Vagina (tissue), 2 donors: Measurements from ENCODE around the gene YPEL1.

Source experiments
- POLR2AphosphoS5 ChIP-seq, 2 donors: sonication (generic); formaldehyde crosslinking; IDR thresholded peaks; one replicate each; pipeline ENCODE4 v1.9.0; 2017; ENCODE audit warnings: antibody characterized with exemption in 2 of 2, mild to moderate bottlenecking in 2 of 2, low read depth in 1 of 2; ENCODE audit not compliant: insufficient read depth in 1 of 2
- TF ChIP-seq, protein P1 (sequence below), 3 experiments: fragments of 450-650 bp in 2 of 3; fragments of 200-600 bp in 1 of 3; sonication (generic) in 1 of 3; IDR thresholded peaks; one replicate each; pipeline ENCODE4 v1.5.1; 2017 to 2019; ENCODE audit warnings: antibody characterized with exemption in 3 of 3, mild to moderate bottlenecking in 2 of 3, moderate library complexity in 2 of 3

- TF ChIP-seq, protein P1, sequence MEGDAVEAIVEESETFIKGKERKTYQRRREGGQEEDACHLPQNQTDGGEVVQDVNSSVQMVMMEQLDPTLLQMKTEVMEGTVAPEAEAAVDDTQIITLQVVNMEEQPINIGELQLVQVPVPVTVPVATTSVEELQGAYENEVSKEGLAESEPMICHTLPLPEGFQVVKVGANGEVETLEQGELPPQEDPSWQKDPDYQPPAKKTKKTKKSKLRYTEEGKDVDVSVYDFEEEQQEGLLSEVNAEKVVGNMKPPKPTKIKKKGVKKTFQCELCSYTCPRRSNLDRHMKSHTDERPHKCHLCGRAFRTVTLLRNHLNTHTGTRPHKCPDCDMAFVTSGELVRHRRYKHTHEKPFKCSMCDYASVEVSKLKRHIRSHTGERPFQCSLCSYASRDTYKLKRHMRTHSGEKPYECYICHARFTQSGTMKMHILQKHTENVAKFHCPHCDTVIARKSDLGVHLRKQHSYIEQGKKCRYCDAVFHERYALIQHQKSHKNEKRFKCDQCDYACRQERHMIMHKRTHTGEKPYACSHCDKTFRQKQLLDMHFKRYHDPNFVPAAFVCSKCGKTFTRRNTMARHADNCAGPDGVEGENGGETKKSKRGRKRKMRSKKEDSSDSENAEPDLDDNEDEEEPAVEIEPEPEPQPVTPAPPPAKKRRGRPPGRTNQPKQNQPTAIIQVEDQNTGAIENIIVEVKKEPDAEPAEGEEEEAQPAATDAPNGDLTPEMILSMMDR (IDR thresholded peaks at IDR 0.05) = no peak
- TF ChIP-seq POLR2AphosphoS5 (IDR thresholded peaks at IDR 0.05; ENCODE audit: insufficient read depth in 1 of 2, low read depth in 1 of 2) = no peak
Measured at GRCh38 chr22:21779444-21779843, 43.9 kb upstream of the YPEL1 start.
